HUDEP-2 (cell line): ENCODE measurements around the gene FGA.
"Not testable (repeated sequence)": the region's sequence is repeated elsewhere in the genome, so short reads cannot be mapped to it uniquely, and the experiment has no call there.

Experiments
- DNase-seq, 76 experiments: peaks; one replicate each; lab custom pipeline; 2025; ENCODE audit not compliant: unreplicated experiment in 76 of 76; lab: John Stamatoyannopoulos, UW

The FGA gene

DNA sequence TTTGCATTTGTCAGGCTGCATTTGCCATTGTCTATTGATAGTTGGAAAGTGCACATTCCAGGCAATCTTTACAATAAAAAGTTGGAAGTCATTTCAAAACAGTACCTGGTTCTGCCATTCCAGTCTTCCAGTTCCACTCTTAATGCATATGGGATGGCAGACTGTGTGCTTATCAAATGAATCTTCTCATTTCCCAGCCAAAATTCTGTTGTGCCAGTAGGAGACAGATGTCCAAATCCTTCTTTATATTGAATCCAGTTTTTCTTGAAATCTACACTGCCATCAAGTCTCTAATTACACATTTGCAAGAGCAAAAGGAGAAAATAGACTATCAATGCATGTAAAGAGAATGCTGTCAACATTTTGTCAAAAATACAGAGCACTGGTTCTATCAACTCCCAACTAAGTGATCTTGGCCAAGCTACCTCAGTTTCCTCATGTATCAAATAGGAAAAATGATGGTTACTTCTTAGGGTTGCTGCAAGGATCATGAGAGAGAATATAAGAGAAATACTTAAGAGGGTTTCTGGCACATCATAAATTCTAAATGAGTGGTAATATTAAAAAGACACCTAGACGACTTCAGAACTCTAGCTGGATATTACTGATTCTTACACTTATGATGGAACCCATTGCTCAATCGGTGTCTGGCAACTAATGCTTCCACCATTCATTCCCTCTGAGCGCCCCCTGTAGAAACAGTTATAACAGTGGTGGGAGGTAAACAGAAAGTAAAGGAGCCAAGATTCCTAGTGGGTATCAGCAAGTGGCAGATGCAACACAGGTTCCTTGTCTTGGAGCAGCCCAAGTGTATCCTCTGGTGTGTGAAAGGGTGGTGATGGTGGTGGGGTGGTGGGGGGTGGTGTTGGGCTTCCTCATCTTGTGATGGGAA lies 18.1 kb upstream of the FGA start:
- DNase-seq, result no peak

DNA sequence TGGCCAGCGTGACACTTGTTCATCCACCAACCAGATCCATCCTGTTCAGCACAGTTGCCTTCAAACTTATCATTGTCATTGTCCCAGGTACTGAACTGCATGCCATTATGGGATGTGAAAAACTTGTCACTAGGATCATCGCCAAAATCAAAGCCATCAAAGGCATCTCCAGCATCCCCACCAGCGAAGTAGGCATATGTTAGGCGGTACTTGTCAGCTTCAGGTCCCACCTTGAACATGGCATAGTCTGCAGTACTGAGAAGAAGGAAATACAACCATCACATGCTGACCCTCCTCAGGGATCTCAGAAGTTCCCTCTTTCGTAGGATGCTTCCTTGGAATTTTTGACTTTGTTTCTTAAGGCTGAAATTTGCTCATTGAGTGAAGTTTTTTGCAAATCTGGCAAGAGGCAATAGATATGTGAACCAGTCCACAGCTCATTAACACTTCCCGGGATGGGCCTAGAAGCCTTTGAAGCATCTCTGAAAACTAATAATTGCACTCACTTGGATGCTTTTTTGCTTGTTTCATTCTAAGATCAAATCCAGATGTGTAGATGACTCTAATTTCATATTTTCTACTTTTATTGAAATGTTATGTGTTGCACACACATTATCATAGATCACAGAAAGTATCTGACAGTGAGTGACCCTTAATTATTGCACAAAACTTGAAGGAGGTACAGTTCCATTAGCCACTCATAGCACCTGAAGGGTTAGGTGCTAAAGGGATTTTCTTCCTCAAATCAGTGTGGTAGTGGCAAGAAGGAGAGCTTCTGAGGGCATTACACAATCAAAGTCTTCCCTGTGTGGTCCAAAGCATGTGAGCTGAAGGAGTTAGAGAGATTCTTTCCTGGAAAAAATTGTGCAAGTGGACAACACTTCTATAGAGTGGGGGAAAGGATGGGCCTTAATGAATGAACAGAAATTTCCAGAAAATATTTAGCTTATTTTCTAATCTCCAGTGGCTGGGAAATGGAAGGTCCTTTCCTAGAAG lies 16.5 kb upstream of the FGA start:
- DNase-seq, result no peak

DNA sequence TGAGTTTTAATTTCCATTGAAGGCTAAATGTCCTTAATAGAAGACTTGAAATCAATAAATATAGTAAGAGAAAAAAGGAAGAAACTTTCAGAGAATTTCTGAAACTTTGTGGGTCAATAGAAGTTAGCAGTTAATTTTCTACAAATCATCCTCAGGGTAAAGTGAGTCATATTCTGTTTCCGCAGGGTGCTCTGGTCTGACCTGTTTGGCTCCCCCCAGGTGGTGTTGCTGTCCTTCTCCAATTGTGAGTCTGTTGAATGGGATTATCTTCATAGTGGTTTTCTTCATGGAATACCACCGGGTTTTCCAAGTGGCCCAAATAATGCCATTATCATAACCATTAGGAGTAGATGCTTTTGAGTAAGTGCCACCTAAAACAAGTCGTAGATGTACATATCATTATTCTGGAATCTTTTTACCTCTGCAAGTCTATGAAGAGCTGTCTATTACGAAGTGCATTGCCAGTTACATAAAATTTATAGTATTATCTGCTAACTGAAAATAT lies 14.2 kb upstream of the FGA start:
- no peak for DNase-seq

DNA sequence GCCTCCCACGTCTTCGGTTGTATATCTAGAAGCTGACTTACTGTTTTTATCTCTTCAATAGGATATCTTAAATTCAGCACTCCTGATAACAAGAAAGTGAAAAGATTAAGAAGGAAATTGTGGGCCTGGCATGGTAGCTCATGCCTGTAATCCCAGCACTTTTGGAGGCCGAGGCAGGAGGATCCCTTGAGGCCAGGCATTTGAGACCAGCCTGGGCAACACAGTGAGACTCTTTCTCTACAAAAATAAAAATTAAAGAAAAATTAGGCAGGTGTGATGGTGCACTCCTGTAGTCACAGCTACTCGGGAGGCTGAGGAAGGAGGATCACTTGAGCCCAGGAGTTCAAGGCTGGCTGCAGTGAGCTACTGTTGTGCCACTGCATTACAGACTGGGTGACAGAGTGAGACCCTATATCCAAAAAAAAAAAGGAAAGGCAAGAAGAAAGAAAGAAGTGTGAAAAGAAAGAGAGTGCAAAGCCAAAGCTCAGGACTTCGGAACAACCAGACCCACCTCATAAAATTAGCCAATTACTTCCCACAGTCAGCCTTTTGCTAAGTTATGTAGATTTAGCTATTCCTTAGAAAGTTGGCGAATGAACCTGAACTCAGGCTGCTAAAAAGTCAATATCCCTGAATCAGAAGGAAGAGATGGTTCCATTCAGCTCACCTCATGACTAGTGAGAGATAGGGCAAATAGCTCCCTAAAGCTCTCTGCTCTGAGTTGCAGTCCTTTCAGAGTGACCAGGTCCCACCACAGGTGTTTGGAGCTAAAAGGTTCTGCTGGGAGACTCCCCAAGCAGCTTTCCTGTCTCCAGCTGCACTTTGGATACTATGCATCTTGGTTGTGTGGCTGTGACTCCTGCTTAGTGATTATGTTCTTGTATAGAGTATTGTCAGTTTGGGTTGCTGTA lies 12.7 kb upstream of the FGA start:
- no peak for DNase-seq

DNA sequence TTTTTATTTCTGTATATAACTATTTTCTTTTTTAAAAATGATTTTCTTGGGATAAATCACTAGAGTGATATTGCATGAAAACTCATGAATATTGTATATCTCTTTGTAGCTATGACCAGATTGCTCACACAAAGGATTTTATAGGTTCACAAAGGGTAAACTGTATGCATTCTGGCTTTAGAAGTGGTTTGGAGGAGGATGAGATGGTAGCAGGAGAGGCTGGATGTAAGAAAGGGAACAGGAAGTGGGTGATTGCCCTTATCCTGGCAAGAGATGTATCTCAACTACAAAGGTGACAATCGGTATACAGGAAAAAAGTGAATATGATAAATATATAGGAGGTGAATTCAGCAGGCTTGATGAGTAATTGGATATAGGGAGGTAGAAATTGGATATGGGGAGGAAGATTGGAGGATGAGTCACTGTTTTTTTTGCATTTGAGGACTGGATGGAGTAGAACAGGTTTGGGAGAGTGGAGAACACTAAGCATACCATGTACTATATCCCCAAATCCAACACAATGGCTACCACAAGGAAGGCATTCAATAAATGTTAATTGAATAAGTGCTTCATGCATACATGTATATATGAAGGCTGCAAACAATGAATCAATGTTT lies 12.0 kb upstream of the FGA start:
- no peak for DNase-seq

DNA sequence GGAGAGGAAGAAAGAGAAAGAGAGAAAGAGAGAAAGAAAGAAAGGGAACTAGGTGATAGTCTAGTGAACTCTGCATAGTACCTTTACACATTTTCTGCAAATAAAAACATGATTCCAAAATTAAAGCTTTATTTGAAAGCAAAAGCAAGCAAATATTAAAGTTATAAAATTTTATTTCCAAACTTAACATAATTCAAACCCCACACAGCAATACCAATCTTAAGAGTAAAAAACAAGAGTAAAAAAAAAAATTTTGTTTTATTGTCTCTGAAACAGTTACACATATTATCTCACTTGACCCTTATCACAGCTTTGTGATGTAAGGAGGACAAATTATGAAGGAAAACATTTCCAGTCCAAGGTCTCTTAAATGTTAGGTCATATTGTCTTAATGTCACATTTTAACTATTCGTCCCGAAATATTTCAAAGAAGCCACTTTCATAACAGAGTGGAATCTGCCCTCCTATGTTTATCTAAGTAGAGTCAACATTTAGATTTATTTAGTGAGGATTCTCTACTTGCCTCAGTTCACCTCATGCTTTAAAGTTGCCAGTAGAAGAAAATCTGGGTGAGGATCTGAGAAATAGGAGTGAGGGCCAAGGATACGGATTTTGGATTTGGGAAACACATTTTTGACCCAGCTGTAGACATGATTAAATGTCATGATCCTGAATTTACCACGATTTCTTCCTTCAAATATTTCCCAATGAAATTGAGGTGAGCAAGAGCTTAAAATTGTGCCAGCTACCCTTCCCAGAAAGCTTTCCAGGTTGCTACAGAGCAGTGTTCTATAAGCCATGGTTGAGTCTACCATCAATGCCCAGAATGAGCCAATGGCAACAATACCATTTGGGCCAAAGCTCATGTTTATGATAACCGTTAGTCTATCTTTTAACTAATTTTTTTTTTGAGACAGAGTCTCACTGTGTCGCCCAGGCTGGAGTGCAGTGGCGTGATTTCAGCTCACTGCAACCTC lies 7.5 kb upstream of the FGA start:
- no peak for DNase-seq

DNA sequence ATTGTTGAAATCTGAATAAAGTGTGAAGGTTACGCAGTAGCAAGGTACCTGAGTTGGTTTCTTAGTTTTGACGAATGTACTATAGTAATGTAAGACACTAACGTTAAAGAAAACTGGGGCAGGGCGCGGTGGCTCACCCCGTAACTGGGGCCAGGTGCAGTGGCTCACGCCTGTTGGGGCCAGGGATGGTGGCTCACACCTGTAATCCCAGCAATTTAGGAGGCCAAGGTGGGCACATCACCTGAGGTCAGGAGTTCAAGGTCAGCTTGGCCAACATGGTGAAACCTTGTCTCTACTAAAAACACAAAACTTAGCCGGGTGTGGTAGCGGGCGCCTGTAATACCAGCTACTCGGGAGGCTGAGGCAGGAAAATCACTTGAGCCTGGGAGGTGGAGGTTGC lies 6.7 kb upstream of the FGA start:
- DNase-seq, result not testable (repeated sequence)

DNA sequence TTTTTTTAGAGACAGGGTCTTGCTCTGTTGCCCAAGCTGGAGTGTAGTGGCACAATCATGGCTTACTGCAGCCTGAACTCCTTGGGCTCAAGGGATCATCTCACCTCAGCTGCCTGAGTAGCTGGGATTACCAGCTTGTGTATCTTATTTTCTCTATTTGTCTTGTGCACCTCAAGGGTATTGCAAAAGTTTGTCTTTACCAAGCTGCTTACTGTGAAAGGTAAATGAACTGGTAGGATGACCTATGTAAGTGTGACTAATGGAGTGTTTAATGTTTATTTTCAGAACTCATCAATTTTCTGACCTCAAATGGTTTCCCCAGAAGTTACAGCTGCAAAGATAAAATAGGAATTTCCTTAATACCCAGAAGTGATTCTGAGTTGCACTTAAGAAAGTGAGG lies 5.3 kb upstream of the FGA start:
- DNase-seq, result no peak

DNA sequence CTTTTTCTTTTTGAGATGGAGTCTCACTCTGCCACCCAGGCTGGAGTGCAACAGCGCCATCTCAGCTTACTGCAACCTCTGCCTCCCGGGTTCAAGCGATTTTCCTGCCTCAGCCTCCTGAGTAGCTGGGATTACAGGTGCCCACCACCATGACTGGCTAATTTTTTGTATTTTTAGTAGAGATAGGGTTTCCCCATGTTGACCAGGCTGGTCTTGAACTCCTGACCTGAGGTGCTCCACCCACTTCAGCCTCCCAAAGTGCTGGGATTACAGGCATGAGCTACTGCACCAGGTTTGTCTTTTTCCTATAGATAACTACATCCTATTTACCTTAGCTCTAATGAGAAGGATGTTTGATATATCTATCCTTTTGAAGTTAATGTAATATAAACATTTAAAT lies 3.8 kb upstream of the FGA start:
- not testable (repeated sequence) for DNase-seq

DNA sequence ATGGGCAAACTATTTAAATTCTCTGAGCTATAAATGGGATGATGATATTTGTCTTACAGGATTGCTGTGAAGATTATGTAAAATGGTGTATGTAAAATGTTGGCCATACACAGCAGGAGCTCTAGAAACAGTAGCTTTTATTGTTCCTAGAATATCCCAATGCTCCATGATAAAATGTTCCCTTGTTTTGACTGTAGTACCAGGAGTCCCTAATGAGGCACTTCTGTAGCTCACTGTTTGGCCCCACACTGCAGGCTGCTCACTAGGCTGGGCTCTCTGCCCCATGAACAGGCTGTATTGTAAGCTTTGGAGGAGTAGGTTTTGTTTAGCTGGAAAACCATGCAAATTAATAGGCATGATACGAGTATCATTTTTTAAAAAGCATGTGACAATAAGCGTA lies 3.3 kb upstream of the FGA start:
- no peak for DNase-seq

DNA sequence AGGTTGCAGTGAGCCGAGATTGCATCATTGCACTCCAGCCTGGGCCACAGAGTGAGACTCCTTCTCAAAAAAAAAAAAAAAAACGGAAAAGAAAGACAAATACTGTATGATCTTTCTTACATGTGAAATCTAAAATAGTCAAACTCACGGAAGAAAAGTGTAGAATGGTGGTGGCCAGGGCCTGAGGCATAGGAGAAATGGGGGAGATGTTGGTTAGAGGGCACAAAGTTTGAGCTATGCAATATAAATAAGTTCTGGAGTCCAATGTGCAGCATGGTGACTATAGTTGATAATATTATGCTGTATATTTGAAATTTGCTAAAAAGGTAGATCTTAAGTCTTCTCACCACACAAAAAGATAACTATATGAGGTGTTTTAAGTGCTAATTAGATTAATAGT lies 1.3 kb upstream of the FGA start:
- DNase-seq, result no peak

DNA sequence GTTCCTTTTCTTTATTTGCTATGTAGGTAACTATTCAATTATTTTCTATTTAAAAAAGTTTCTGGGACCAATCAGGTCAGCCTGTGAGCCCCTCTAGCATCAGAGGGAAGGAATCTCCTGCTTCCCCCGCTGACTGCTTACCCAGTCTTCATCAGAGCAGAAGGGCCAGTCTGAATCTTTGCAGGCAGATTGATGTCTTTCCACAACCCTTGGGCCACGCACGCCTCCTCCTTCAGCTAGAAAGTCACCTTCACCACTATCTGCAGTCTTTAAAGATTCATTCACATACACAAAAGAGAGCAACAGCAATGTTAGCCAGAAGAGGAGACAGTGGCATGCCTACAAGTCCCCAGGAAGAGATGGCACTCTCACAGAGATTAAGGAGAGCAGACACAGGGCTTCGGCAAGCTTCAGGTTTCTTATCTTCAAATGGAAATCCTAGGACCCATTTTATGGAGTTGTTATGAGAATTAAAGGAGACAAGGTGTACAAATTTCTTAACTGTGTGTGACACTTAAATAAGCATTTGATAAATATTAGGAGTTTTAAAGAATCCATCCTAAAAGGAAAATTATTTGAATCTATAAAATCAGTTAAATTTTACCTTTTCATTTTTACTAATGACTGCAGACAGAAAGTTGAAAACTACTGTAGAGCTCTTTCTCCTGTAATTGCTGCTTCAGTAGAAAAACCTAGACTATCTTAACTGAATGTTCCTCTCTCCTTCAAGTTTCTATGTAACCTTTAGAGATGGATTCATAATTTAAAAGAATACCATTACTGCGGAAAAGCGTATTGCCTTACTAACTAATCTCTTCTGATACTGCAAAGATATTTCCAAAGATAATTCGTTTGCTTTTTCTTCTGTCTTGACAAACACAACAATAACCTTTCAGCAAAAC lies 995 bp downstream of the FGA start:
- DNase-seq, result no peak

DNA sequence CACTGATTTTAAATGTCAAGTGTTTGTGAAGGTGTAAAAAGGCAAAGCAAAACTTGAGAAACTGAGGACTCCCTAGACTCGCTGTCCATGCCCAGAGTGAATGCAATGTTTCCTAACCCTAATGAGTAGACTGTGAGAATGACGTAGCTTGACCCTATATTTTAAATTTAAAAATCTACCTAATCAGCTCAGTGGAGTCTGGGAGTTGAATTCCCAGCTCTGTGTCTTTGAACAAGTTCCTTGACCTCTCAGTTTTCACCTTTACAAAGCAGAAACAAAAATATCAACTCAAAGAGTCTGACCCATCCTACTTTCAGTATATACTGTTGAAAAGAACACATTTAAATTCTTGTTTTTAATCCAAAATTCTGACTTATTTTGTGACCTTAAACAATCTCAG lies 2.3 kb downstream of the FGA start:
- no peak for DNase-seq

DNA sequence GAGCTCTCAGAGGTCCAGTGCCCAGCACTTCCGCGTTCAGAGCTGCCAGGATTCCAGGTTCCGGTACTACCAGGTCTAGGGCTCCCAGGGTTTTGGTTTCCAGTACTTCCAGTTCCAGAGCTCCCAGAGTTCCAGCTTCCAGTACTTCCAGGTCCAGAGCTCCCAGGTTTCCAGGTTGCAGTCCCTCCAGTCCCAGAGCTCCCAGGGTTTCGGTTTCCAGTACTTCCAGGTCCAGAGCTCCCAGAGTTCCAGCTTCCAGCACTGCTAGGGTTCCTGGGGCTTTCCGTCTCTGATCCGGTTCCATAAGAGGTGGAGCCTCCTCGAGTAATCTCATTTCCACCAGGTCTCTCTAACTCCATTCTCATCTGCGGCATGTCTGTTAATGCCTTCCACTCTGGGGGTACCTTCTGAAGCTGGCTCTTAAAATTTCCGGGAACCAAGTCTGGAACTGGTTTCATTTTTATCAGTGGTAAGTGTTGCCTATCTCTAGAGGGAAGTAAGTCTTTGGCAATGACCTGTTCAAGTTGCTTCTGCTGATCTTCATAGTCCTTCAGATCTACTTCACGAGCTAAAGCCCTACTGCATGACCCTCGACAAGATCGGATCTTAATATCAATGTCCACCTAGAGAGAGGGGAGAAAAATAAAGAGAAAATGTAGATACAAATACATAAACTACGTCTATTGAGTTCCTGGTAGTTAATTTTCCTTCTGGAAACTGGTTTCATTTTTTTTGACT lies 4.1 kb downstream of the FGA start:
- no peak for DNase-seq

DNA sequence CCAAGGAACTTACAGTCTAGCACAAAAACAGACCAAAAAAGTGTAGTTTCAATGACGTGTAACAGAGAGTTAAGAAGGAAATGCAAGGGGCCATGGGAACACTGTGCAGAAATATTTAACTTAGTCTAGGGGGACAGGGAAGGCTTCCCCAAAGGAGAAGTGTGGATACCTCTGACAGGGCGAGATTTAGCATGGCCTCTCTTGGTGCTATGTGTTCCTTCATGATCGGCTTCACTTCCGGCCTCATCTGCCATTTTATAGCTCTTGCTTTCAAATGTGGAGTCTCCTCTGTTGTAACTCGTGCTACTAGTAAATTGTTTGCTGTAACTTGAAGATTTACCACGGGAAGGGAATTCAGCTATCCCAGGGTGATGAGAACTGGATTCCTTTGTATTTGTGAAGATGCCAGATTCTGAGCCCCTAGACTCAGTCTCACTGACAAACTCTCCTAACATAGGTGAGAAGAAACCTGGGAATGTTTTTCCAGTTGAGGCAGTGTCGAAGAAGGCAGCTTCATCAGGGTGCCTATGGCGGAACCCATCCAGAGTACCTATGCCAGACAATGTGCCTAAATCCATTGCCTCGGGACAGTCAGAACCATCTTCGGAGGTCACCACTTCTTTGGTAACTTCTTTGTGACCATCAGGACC lies 5.0 kb downstream of the FGA start:
- no peak for DNase-seq

DNA sequence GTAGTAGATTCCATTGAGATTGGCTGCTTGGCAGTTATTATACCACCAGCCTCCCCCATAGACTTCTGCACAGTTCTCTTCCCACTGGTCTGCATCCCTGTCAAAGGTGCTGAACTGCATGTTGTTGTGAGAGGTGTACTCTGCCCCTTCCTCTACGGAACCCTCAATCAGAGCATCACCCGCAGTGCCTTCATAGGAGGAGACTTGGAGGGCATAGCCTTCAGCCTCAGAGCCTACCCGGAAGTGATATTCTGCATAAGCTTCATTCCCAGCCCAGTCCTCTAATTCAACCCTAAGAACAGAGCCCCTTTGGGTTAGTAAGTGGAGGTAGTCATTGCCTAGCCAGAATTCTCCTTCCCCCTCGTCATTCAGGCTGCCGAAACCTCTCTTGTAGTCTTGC lies 6.3 kb downstream of the FGA start:
- DNase-seq, result no peak

DNA sequence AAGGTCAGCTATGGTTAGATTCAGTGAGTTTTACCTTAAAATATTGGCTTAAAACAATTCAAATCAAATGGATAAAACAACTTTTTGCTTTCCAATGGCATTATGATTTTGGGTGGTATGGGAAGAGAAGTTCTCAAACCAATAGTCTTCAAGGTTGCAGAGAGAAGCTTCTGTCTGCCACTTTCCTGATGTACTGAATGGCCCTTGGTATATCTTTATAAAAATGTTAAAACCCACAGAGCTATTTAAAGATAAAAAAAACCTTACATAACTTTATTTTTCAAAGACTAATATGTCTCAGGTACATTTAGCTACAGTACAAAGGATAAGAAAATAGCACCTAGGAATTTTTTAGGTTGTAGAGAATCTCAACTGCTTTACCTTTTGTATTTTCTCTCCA lies 6.9 kb downstream of the FGA start:
- DNase-seq, result no peak
